SK-N-SH (cell line): Measurements from ENCODE around the gene LGI1. TPM values are rescaled to one million over a fixed set of nuclear protein-coding genes. Genes with fewer than 3 reads are reported as not detected.

Source experiments
- CTCF ChIA-PET: fragments of 300-600, 350-600 bp; formaldehyde crosslinking; extraction: SDS; loops from one replicate; lab custom pipeline; 2021; lab: Yijun Ruan, JAX
- POLR2A ChIA-PET: fragments of 350-600 bp; sonication (Branson Sonifier 250); formaldehyde crosslinking; extraction: SDS; loops from one replicate; lab custom pipeline; 2020; ENCODE audit warnings: antibody characterized with exemption, inconsistent platforms; lab: Yijun Ruan, JAX
- DNase-seq: peaks from one replicate; pipeline ENCODE4 v3.0.0; 2012
- H2AFZ ChIP-seq: fragments of 200-600 bp; sonication (generic); 2 replicates; pipeline ENCODE4 v1.8.1; 2016; ENCODE audit warnings: antibody characterized with exemption, mild to moderate bottlenecking, low read depth
- H3F3A ChIP-seq: fragments of 200-600 bp; sonication (generic); replicated peaks from 2 replicates; pipeline ENCODE3; 2016; ENCODE audit warnings: antibody characterized with exemption, mild to moderate bottlenecking; ENCODE audit not compliant: insufficient read depth
- H3K27ac ChIP-seq, 2 experiments: fragments of 200-500 bp in 1 of 2; fragments of 200-600 bp in 1 of 2; sonication (Bioruptor generic) in 1 of 2; sonication (generic), shearing (Covaris generic) in 1 of 2; 2 replicates each; pipeline versions ENCODE4 v1.5.1 to v1.6.1; 2014 to 2016; ENCODE audit warnings: low read depth in 2 of 2, inconsistent platforms in 1 of 2, low read length in 1 of 2, mild to moderate bottlenecking in 1 of 2, mixed read lengths in 1 of 2
- H3K27me3 ChIP-seq: fragments of 200-600 bp; sonication (generic), shearing (Covaris generic); 2 replicates; pipeline ENCODE4 v1.6.1; 2016; ENCODE audit warnings: mixed run types; ENCODE audit not compliant: insufficient read depth
- H3K36me3 ChIP-seq, 2 experiments: fragments of 200-500 bp in 1 of 2; fragments of 200-600 bp in 1 of 2; sonication (Bioruptor generic) in 1 of 2; sonication (generic) in 1 of 2; replicated peaks in 1 of 2; 2 replicates each; pipeline versions ENCODE3 to v1.5.1; 2014 to 2016; ENCODE audit warnings: low read length in 1 of 2, mild to moderate bottlenecking in 1 of 2; ENCODE audit not compliant: insufficient read depth in 2 of 2, control insufficient read depth in 1 of 2
- H3K4me1 ChIP-seq, 2 experiments: fragments of 200-500 bp in 1 of 2; fragments of 200-600 bp in 1 of 2; sonication (Bioruptor generic) in 1 of 2; sonication (generic), shearing (Covaris generic) in 1 of 2; 2 replicates each; pipeline versions ENCODE4 v1.5.1 to v1.6.1; 2014 to 2016; ENCODE audit warnings: low read depth in 1 of 2, low read length in 1 of 2, mixed run types in 1 of 2; ENCODE audit not compliant: insufficient read depth in 2 of 2, control insufficient read depth in 1 of 2
- H3K4me2 ChIP-seq: fragments of 200-600 bp; sonication (generic), shearing (Covaris generic); 2 replicates; pipeline ENCODE4 v1.6.1; 2017; ENCODE audit warnings: mixed run types
- H3K4me3 ChIP-seq, 2 experiments: fragments of 200-500 bp in 1 of 2; fragments of 200-600 bp in 1 of 2; sonication (Bioruptor generic) in 1 of 2; sonication (generic), shearing (Covaris generic) in 1 of 2; 2 replicates each; pipeline versions ENCODE4 v1.5.1 to v1.8.1; 2014 to 2016; ENCODE audit warnings: low read depth in 2 of 2, inconsistent platforms in 1 of 2, low read length in 1 of 2, mild to moderate bottlenecking in 1 of 2, mixed read lengths in 1 of 2, moderate library complexity in 1 of 2
- H3K79me2 ChIP-seq: fragments of 200-600 bp; sonication (generic); 2 replicates; pipeline ENCODE4 v1.8.1; 2017; ENCODE audit warnings: mild to moderate bottlenecking; ENCODE audit not compliant: insufficient read depth
- H3K9ac ChIP-seq: fragments of 200-600 bp; sonication (generic); 2 replicates; pipeline ENCODE4 v1.6.1; 2017; ENCODE audit warnings: mixed run types
- H3K9me2 ChIP-seq: fragments of 200-600 bp; sonication (generic); 2 replicates; pipeline ENCODE4 v1.6.1; 2017; ENCODE audit warnings: mixed run types
- H3K9me3 ChIP-seq: fragments of 200-600 bp; sonication (generic); 2 replicates; pipeline ENCODE4 v1.6.1; 2017; ENCODE audit warnings: mixed run types, mild to moderate bottlenecking, moderate library complexity
- H4K20me1 ChIP-seq: fragments of 200-600 bp; sonication (generic); 2 replicates; pipeline ENCODE4 v1.6.1; 2017; ENCODE audit warnings: mild to moderate bottlenecking, mixed run types; ENCODE audit not compliant: insufficient read depth
- FOSL2 ChIP-seq: IDR thresholded peaks from 2 replicates; pipeline ENCODE4 v1.4.0; 2012; ENCODE audit warnings: low read depth, mild to moderate bottlenecking, moderate library complexity, borderline replicate concordance
- FOXJ3 ChIP-seq: sonication (generic); formaldehyde crosslinking; IDR thresholded peaks from 2 replicates; pipeline ENCODE4 v1.5.1; 2020; ENCODE audit warnings: mild to moderate bottlenecking, missing genetic modification reagents
- GABPA ChIP-seq: IDR thresholded peaks from 2 replicates; pipeline ENCODE4 v1.4.0; 2012; ENCODE audit warnings: low read depth, mild to moderate bottlenecking
- IRF3 ChIP-seq: fragments of 150-350 bp; IDR thresholded peaks from 2 replicates; pipeline ENCODE4 v1.6.1; 2016; ENCODE audit warnings: mild to moderate bottlenecking, low read depth, low read length
- POLR2AphosphoS5 ChIP-seq: IDR thresholded peaks from 2 replicates; pipeline ENCODE4 v1.6.1; 2012; ENCODE audit warnings: low read depth, low read length
- REST ChIP-seq: IDR thresholded peaks from 2 replicates; pipeline ENCODE4 v1.6.1; 2012; ENCODE audit warnings: mild to moderate bottlenecking, low read depth, low read length, moderate library complexity
- RFX5 ChIP-seq: IDR thresholded peaks from 2 replicates; pipeline ENCODE4 v1.6.1; 2012; ENCODE audit warnings: mild to moderate bottlenecking, improper control_type of control experiment, low read length
- RXRA ChIP-seq: IDR thresholded peaks from 2 replicates; pipeline ENCODE4 v1.4.0; 2012; ENCODE audit warnings: low read depth, mild to moderate bottlenecking, borderline replicate concordance
- SIN3A ChIP-seq: IDR thresholded peaks from 2 replicates; pipeline ENCODE4 v1.6.1; 2012; ENCODE audit warnings: low read depth, mild to moderate bottlenecking, low read length, moderate library complexity, borderline replicate concordance
- TAF1 ChIP-seq: IDR thresholded peaks from 2 replicates; pipeline ENCODE4 v1.6.1; 2012; ENCODE audit warnings: low read depth, mild to moderate bottlenecking, low read length, moderate library complexity, borderline replicate concordance
- TCF12 ChIP-seq: IDR thresholded peaks from 2 replicates; pipeline ENCODE4 v1.4.0; 2012
- TEAD4 ChIP-seq: IDR thresholded peaks from 2 replicates; pipeline ENCODE4 v1.4.0; 2012; ENCODE audit warnings: mild to moderate bottlenecking, borderline replicate concordance; ENCODE audit not compliant: insufficient read depth
- YY1 ChIP-seq: IDR thresholded peaks from 2 replicates; pipeline ENCODE4 v1.4.0; 2012; ENCODE audit warnings: low read depth, mild to moderate bottlenecking
- ZBTB33 ChIP-seq: IDR thresholded peaks from 2 replicates; pipeline ENCODE4 v1.4.0; 2012; ENCODE audit warnings: low read depth, borderline replicate concordance
- WGBS: methylation state at CpG from one replicate; pipeline ENCODE4 v1.1.6; 2017; ENCODE audit warnings: low lambda C conversion rate; 5-methylcytosine and 5-hydroxymethylcytosine counted together
- polyA plus RNA-seq, 3 experiments: library from polyadenylated mRNA; depleted of rRNA; stranded (reverse); fragments of >200 nt; gene quantifications; 2 replicates each; pipeline ENCODE4 v1.2.3, GENCODE V29; 2012

Gene LGI1
- polyA plus RNA-seq, 1 of the 3 experiments (the other 2 are of a cell fraction), result 0.03 TPM

DNA sequence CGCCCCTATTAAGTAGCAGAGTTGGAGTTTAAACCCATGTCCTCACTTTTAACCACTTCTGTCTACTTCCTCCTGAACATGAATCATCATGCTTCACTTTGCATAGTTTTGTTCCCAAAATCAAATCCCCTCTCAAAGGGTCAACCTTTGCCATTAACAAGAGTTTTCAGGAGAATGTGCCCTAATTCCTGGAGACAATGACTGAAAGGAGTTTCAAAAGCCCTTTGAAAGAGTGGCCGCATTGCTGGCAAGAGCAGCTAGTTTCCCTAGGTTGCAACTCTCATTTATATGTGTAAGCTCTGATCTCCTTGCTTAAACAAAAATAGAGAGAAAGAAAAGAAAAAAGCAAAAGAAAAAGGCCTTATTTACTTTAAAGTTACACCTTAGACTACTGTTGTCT is 9.2 kb downstream of the LGI1 start:
- Histone ChIP-seq H3K9me2 (no peaks in the 10 kb centered on the region), H4K20me1 (no peaks in the 10 kb centered on the region), H3K4me1 (peaks cover 0 to 4% of the 10 kb centered on the region in 2 experiments; a peak in 1 of 4 replicates), H3K36me3 (no peaks in the 10 kb centered on the region), H3K4me2 (no peak overlapping the region), H3K9me3 (no peaks in the 10 kb centered on the region), H3K9ac (no peak overlapping the region), H2AFZ (no peak overlapping the region), H3K79me2 (no peaks in the 10 kb centered on the region), H3F3A (no peaks in the 10 kb centered on the region), H3K27ac (no peak overlapping the region), H3K27me3 (no peaks in the 10 kb centered on the region; the same call in 1 of the 2 replicates), H3K4me3 (no peak overlapping the region)
- no peak for TF ChIP-seq IRF3
- no peak for TF ChIP-seq FOSL2
- no peak for TF ChIP-seq FOXJ3 (CRISPR knock-in tag)
- no peak for TF ChIP-seq SIN3A
- ChIA-PET CTCF (interaction anchor here (2.0 kb wide), 1 partner anchor 10 kb away, joined by 6 read pairs; no protein-coding TSS in a partner anchor), POLR2A (no interaction called here)
- 72% methylated on average over 2 of the region's 2 CpGs for WGBS
- DNase-seq, result no peak

GRCh38 chr10:93767724-93768399 is 10.1 kb downstream of the LGI1 start:
- H3K9me2 ChIP-seq, result no peaks in the 10 kb centered on the region
- no peak overlapping the region for H3K4me2 ChIP-seq
- peaks cover 0 to 2% of the 10 kb centered on the region in 2 experiments; a peak in 1 of 4 replicates for H3K4me1 ChIP-seq
- no peaks in the 10 kb centered on the region for H3K9me3 ChIP-seq
- no peak overlapping the region for H3K9ac ChIP-seq
- H3K27ac ChIP-seq, result no peak overlapping the region
- TF ChIP-seq GABPA (no peak), RFX5 (no peak), TEAD4 (no peak)
- CTCF ChIA-PET, result interaction anchor here (1.4 to 2.0 kb wide), 3 partner anchors 9 to 48 kb away, joined by 4 to 6 read pairs (median 6); no protein-coding TSS in a partner anchor
- WGBS, result 49% methylated on average over 5 of the region's 5 CpGs
- H3K27me3 ChIP-seq, result no peaks in the 10 kb centered on the region; the same call in 1 of the 2 replicates
- no peak overlapping the region for H3K4me3 ChIP-seq
- H3K36me3 ChIP-seq, result no peaks in the 10 kb centered on the region
- no peaks in the 10 kb centered on the region for H4K20me1 ChIP-seq
- no peaks in the 10 kb centered on the region for H3F3A ChIP-seq
- H3K79me2 ChIP-seq, result no peaks in the 10 kb centered on the region
- POLR2A ChIA-PET, result no interaction called here
- no peak for DNase-seq
- no peak overlapping the region for H2AFZ ChIP-seq

- H3K9ac ChIP-seq, result no peak overlapping the region
- H3K27ac ChIP-seq, result no peak overlapping the region
- ChIA-PET CTCF (interaction anchor here (1.8 kb wide), 1 partner anchor 47 kb away, joined by 6 read pairs; no protein-coding TSS in a partner anchor), POLR2A (no interaction called here)
- H3K79me2 ChIP-seq, result no peaks in the 10 kb centered on the region
- DNase-seq, result no peak
- no peak overlapping the region for H3K4me2 ChIP-seq
- H3K4me3 ChIP-seq, result no peak overlapping the region
- H3K9me3 ChIP-seq, result no peaks in the 10 kb centered on the region
- no peak overlapping the region for H2AFZ ChIP-seq
- H3F3A ChIP-seq, result no peaks in the 10 kb centered on the region
- no peaks in the 10 kb centered on the region for H3K9me2 ChIP-seq
- H3K27me3 ChIP-seq, result no peaks in the 10 kb centered on the region; the same call in 1 of the 2 replicates
- H4K20me1 ChIP-seq, result no peaks in the 10 kb centered on the region
- no peaks in the 10 kb centered on the region for H3K36me3 ChIP-seq
- H3K4me1 ChIP-seq, result no peaks in the 10 kb centered on the region
- TF ChIP-seq FOSL2 (no peak), POLR2AphosphoS5 (no peak), REST (no peak), RFX5 (no peak), RXRA (no peak), TCF12 (no peak), ZBTB33 (no peak), SIN3A (no peak), YY1 (no peak), TAF1 (no peak)
Measured at GRCh38 chr10:93768892-93769291, 11.2 kb downstream of the LGI1 start.
